ENCODE results near the gene ODAD2. TPM values are rescaled to one million over a fixed set of nuclear protein-coding genes. Genes with fewer than 3 reads are reported as not detected.

ODAD2 gene
- total RNA-seq, 1 experiment from 2014 or later, result not detected

- Histone ChIP-seq H3K4me3 (no peak overlapping the region), H3K79me2 (ENCODE audit: low read depth) (no peaks in the 10 kb centered on the region), H3F3A (ENCODE audit: insufficient read depth, low read depth) (no peaks in the 10 kb centered on the region), H3K36me3 (ENCODE audit: low read depth) (no peaks in the 10 kb centered on the region), H3K4me1 (replicated peaks; ENCODE audit: insufficient read depth) (no peaks in the 10 kb centered on the region), H3K27ac (no peak overlapping the region), H3K9me3 (ENCODE audit: insufficient read depth, low read depth) (no peaks in the 10 kb centered on the region), H3K9me2 (ENCODE audit: insufficient read depth) (no peaks in the 10 kb centered on the region), H4K20me1 (ENCODE audit: insufficient read depth) (no peaks in the 10 kb centered on the region), H3K27me3 (ENCODE audit: insufficient read depth, low read depth) (no peaks in the 10 kb centered on the region), H2AFZ (no peak overlapping the region), H3K4me2 (no peak overlapping the region)
- POLR2A ChIA-PET (ENCODE audit: unreplicated experiment), result no interaction called here
- intact Hi-C loops (cut with micrococcal nuclease; ENCODE audit: unreplicated experiment), result no loop called here
- CTCF ChIA-PET, result no interaction called here
- BruUV-seq (replicated peaks), result no TSS peak
- TF ChIP-seq, protein P1, sequence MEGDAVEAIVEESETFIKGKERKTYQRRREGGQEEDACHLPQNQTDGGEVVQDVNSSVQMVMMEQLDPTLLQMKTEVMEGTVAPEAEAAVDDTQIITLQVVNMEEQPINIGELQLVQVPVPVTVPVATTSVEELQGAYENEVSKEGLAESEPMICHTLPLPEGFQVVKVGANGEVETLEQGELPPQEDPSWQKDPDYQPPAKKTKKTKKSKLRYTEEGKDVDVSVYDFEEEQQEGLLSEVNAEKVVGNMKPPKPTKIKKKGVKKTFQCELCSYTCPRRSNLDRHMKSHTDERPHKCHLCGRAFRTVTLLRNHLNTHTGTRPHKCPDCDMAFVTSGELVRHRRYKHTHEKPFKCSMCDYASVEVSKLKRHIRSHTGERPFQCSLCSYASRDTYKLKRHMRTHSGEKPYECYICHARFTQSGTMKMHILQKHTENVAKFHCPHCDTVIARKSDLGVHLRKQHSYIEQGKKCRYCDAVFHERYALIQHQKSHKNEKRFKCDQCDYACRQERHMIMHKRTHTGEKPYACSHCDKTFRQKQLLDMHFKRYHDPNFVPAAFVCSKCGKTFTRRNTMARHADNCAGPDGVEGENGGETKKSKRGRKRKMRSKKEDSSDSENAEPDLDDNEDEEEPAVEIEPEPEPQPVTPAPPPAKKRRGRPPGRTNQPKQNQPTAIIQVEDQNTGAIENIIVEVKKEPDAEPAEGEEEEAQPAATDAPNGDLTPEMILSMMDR (conservative IDR thresholded peaks at IDR 0.05), result no peak
- TF ChIP-seq EZH2 (IDR thresholded peaks at IDR 0.05; ENCODE audit: low read depth), result no peak
- DNase-seq, result no peak
These were observed 45.1 kb upstream of the ODAD2 start for GRCh38 chr10:28043941-28044340.

- no peak for DNase-seq
- no peak overlapping the region for H2AFZ ChIP-seq
- no peaks in the 10 kb centered on the region for H3K9me3 ChIP-seq (ENCODE audit: insufficient read depth, low read depth)
- H3K27me3 ChIP-seq (ENCODE audit: insufficient read depth, low read depth), result no peaks in the 10 kb centered on the region
- no TSS peak for BruUV-seq (replicated peaks)
- no peaks in the 10 kb centered on the region for H4K20me1 ChIP-seq (ENCODE audit: insufficient read depth)
- H3F3A ChIP-seq (ENCODE audit: insufficient read depth, low read depth), result no peaks in the 10 kb centered on the region
- no peaks in the 10 kb centered on the region for H3K4me1 ChIP-seq (replicated peaks; ENCODE audit: insufficient read depth)
- no peak overlapping the region for H3K4me3 ChIP-seq
- no peaks in the 10 kb centered on the region for H3K79me2 ChIP-seq (ENCODE audit: low read depth)
- POLR2A ChIA-PET (ENCODE audit: unreplicated experiment), result no interaction called here
- H3K4me2 ChIP-seq, result no peak overlapping the region
- TF ChIP-seq, protein P1 (conservative IDR thresholded peaks at IDR 0.05), result no peak
- no peak for TF ChIP-seq EZH2 (IDR thresholded peaks at IDR 0.05; ENCODE audit: low read depth)
- no peaks in the 10 kb centered on the region for H3K9me2 ChIP-seq (ENCODE audit: insufficient read depth)
- CTCF ChIA-PET, result no interaction called here
- H3K27ac ChIP-seq, result no peak overlapping the region
- no peaks in the 10 kb centered on the region for H3K36me3 ChIP-seq (ENCODE audit: low read depth)
- intact Hi-C loops (cut with micrococcal nuclease; ENCODE audit: unreplicated experiment), result no loop called here
These were observed 37.7 kb upstream of the ODAD2 start for GRCh38 chr10:28036587-28036986.

- TF ChIP-seq, protein P1 (conservative IDR thresholded peaks at IDR 0.05), result no peak
- TF ChIP-seq EZH2 (IDR thresholded peaks at IDR 0.05; ENCODE audit: low read depth), result no peak
- Histone ChIP-seq H3K4me1 (replicated peaks; ENCODE audit: insufficient read depth) (no peaks in the 10 kb centered on the region), H3K27ac (no peak overlapping the region), H3K9me2 (ENCODE audit: insufficient read depth) (no peaks in the 10 kb centered on the region), H3F3A (ENCODE audit: insufficient read depth, low read depth) (no peaks in the 10 kb centered on the region), H2AFZ (no peak overlapping the region), H4K20me1 (ENCODE audit: insufficient read depth) (no peaks in the 10 kb centered on the region), H3K79me2 (ENCODE audit: low read depth) (no peaks in the 10 kb centered on the region), H3K27me3 (ENCODE audit: insufficient read depth, low read depth) (0 out of 2 replicates have a peak, but pooled peaks cover 4% of the 10 kb centered on the region), H3K4me2 (no peak overlapping the region), H3K4me3 (no peak overlapping the region), H3K36me3 (ENCODE audit: low read depth) (no peaks in the 10 kb centered on the region), H3K9me3 (ENCODE audit: insufficient read depth, low read depth) (no peaks in the 10 kb centered on the region)
- ChIA-PET POLR2A (ENCODE audit: unreplicated experiment) (no interaction called here), CTCF (no interaction called here)
- intact Hi-C loops (cut with micrococcal nuclease; ENCODE audit: unreplicated experiment), result no loop called here
- no peak for DNase-seq
- no TSS peak for BruUV-seq (replicated peaks)
These were observed 22.4 kb upstream of the ODAD2 start for GRCh38 chr10:28020993-28021982.
